ENCODE measurements around the gene SKIL.
A peak's percentile ranks its signal among the peaks of the same experiment; 100 is the strongest.
"Not testable (repeated sequence)": the region's sequence is repeated elsewhere in the genome, so short reads cannot be mapped to it uniquely, and the experiment has no call there.

The SKIL gene

GRCh38 chr3:170357176-170358041 lies at the start of gene SKIL:
Gene SKIL, plus strand, starts transcription at chr3:170357715. Its CDS starts 2,617 bp downstream, at chr3:170360332.
- DNase-seq (ENCODE audit: low read depth, low spot score): peak; percentile 94

- DNase-seq (ENCODE audit: low read depth, low spot score): no peak
Observed at GRCh38 chr3:170309046-170309445, 48.5 kb upstream of the SKIL start.

- DNase-seq (ENCODE audit: low read depth, low spot score): no peak
Observed at GRCh38 chr3:170317954-170318353, 39.6 kb upstream of the SKIL start.

- peak; percentile 59 for DNase-seq (ENCODE audit: low read depth, low spot score)
Observed at GRCh38 chr3:170320461-170321121, 36.9 kb upstream of the SKIL start.

GRCh38 chr3:170321321-170322034 lies 36.0 kb upstream of the SKIL start:
- no peak for DNase-seq (ENCODE audit: low read depth, low spot score)

GRCh38 chr3:170322566-170323269 lies 34.8 kb upstream of the SKIL start:
- DNase-seq (ENCODE audit: low read depth, low spot score): no peak

GRCh38 chr3:170323331-170323730 lies 34.2 kb upstream of the SKIL start:
- DNase-seq (ENCODE audit: low read depth, low spot score): no peak

- DNase-seq (ENCODE audit: low read depth, low spot score): no peak
Observed at GRCh38 chr3:170324962-170325361, 32.6 kb upstream of the SKIL start.

GRCh38 chr3:170327040-170327808 lies 30.3 kb upstream of the SKIL start:
- no peak for DNase-seq (ENCODE audit: low read depth, low spot score)

GRCh38 chr3:170327868-170328548 lies 29.5 kb upstream of the SKIL start:
- not testable (repeated sequence) for DNase-seq (ENCODE audit: low read depth, low spot score)

GRCh38 chr3:170330366-170330765 lies 27.1 kb upstream of the SKIL start:
- DNase-seq (ENCODE audit: low read depth, low spot score): peak; percentile 44

- no peak for DNase-seq (ENCODE audit: low read depth, low spot score)
Observed at GRCh38 chr3:170331143-170331542, 26.4 kb upstream of the SKIL start.

- no peak for DNase-seq (ENCODE audit: low read depth, low spot score)
Observed at GRCh38 chr3:170337420-170337819, 20.1 kb upstream of the SKIL start.

- no peak for DNase-seq (ENCODE audit: low read depth, low spot score)
Observed at GRCh38 chr3:170338690-170339340, 18.7 kb upstream of the SKIL start.

GRCh38 chr3:170342273-170342672 lies 15.2 kb upstream of the SKIL start:
- not testable (repeated sequence) for DNase-seq (ENCODE audit: low read depth, low spot score)

GRCh38 chr3:170343859-170344258 lies 13.7 kb upstream of the SKIL start:
- DNase-seq (ENCODE audit: low read depth, low spot score): peak; percentile 73

GRCh38 chr3:170344971-170345370 lies 12.5 kb upstream of the SKIL start:
- no peak for DNase-seq (ENCODE audit: low read depth, low spot score)

- peak; percentile 25 for DNase-seq (ENCODE audit: low read depth, low spot score)
Observed at GRCh38 chr3:170346481-170347392, 10.8 kb upstream of the SKIL start.
